ENCODE measurements around the gene DCP1A.

The DCP1A gene

DNA sequence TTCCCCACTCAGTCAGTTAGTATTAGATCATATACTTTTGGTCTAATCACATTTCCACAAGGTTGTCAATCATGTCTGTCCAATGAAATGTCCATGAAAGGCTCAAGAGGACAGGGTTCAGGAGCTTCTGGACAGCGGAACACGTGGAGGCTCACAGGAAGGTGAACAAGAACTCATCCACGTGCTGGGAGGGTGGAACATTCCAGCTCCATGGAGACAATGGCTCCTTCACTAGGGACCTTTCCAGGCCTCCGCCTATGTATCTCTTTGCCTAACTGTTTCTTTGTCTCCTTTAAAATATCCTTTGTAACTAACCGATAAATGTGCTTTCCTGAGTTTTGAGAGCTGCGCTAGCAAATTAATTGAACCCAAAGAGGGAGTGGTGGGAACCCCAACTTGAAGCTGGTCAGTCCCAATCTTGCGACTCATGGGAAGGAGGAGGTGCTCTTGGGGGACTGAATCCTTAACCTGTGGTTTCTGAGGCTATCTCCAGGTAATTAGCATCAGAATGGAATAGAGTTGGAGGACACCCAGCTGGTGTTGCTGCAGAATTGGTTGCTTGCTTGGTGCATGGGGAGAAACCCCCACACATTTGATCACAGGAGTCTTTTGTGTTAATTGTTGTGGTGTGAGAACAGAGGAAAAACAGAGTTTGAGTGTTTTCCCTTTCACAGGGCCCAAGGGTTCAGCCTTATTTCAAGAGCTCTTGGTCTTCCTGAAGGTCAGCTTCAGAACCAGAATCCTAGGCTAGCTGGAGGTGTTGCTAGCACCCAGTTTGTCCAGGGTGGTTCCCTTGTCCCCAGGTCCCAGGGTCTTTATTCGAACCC lies 88.5 kb downstream of the DCP1A start:
- TF ChIP-seq, protein P1, sequence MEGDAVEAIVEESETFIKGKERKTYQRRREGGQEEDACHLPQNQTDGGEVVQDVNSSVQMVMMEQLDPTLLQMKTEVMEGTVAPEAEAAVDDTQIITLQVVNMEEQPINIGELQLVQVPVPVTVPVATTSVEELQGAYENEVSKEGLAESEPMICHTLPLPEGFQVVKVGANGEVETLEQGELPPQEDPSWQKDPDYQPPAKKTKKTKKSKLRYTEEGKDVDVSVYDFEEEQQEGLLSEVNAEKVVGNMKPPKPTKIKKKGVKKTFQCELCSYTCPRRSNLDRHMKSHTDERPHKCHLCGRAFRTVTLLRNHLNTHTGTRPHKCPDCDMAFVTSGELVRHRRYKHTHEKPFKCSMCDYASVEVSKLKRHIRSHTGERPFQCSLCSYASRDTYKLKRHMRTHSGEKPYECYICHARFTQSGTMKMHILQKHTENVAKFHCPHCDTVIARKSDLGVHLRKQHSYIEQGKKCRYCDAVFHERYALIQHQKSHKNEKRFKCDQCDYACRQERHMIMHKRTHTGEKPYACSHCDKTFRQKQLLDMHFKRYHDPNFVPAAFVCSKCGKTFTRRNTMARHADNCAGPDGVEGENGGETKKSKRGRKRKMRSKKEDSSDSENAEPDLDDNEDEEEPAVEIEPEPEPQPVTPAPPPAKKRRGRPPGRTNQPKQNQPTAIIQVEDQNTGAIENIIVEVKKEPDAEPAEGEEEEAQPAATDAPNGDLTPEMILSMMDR (IDR thresholded peaks at IDR 0.05; ENCODE audit: insufficient read depth, missing control alignments): no peak
- FAIRE-seq (no peak), DNase-seq (ENCODE audit: insufficient read length, low spot score) (no peak)

- DNase-seq (ENCODE audit: insufficient read length, low spot score) (no peak), FAIRE-seq (no peak)
- TF ChIP-seq, protein P1 (IDR thresholded peaks at IDR 0.05; ENCODE audit: insufficient read depth, missing control alignments): no peak
Measured at GRCh38 chr3:53257465-53257864, 89.9 kb downstream of the DCP1A start.

- TF ChIP-seq, protein P1 (IDR thresholded peaks at IDR 0.05; ENCODE audit: insufficient read depth, missing control alignments): no peak
- DNase-seq (ENCODE audit: insufficient read length, low spot score) (no peak), FAIRE-seq (no peak)
Measured at GRCh38 chr3:53256704-53257055, 90.7 kb downstream of the DCP1A start.

DNA sequence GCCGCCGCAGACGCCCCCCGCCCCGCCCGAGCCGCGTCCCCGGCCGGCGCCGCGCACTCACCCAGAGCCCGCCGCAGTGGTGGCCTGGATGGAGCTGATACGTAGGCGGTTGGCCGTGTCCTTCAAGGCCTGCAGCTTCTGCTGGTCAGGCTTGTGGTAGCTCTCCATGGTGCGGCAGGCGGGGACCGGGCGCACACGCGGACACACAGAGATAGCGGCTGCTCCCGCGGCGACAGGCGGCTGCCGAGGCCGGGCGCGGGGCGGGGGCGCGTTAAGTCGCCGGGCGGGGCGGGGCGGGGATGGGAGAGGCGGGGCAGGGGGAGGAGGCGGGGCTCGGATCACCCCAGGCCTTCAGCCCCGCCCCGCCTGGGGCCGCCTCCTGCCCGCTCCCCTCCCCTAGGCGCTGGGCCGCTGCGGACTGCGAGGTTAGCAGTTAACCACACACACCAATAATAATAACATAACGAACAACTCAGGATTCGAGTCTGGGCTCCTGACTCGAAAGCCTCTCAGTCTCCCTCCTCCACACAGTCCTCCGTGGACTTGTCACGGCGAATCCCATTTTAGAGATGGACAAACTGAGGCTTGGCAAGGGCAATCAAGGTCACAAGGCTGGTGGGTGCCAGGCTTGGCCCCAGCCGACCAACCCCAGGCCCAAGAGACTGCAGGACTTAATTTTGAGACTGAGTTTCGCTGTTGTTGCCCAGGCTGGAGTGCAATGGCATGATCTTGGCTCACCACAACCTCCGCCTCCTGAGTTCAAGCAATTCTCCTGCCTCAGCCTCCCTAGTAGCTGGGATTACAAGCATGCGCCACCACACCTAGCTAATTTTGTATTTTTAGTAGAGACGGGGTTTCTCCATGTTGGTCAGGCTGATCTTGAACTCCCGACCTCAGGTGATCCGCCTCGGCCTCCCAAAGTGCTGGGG lies 91.3 kb downstream of the DCP1A start, which contains the start of gene TKT:
TKT (minus strand) TSS at position 248 of the 929 bp plus-strand sequence; CDS start at position 168, 80 bp downstream.
- DNase-seq (ENCODE audit: insufficient read length, low spot score) (peak; percentile 96), FAIRE-seq (no peak)
- TF ChIP-seq, protein P1 (IDR thresholded peaks at IDR 0.05; ENCODE audit: insufficient read depth, missing control alignments): no peak

GRCh38 chr3:53255423-53255774 lies 91.9 kb downstream of the DCP1A start:
- TF ChIP-seq, protein P1 (IDR thresholded peaks at IDR 0.05; ENCODE audit: insufficient read depth, missing control alignments): no peak
- FAIRE-seq (no peak), DNase-seq (ENCODE audit: insufficient read length, low spot score) (no peak)

- TF ChIP-seq, protein P1 (IDR thresholded peaks at IDR 0.05; ENCODE audit: insufficient read depth, missing control alignments): no peak
- FAIRE-seq (no peak), DNase-seq (ENCODE audit: insufficient read length, low spot score) (no peak)
Measured at GRCh38 chr3:53254509-53255422, 92.6 kb downstream of the DCP1A start.

Data from D721Med (cell line).